ENCODE results near the gene JAZF1. TPM values are rescaled to one million over a fixed set of nuclear protein-coding genes. Genes with fewer than 3 reads are reported as not detected.

The JAZF1 gene
- total and polyA plus RNA-seq, 7 donors: 2.3 to 10.6 (median 5.3) TPM

- peak; percentile 52 to 87 (median 60) for ATAC-seq
- Histone ChIP-seq H3K27ac (no peak overlapping the region), H3K9me3 (no peaks in the 10 kb centered on the region), H3K27me3 (ENCODE audit: insufficient read depth in 3 of 3, low read length in 2 of 3) (no peaks in the 10 kb centered on the region), H3K4me1 (no peaks in the 10 kb centered on the region), H3K36me3 (ENCODE audit: insufficient read depth in 1 of 2, low read depth in 1 of 2) (no peaks in the 10 kb centered on the region), H3K4me3 (peak overlapping the region; percentile 17)
- intact Hi-C loops (cut with DNase I): loop anchor here (2.0 to 10.0 kb wide), 5 partner anchors 101 to 724 kb away; no protein-coding TSS in a partner anchor
- peak; percentile 60 for TF ChIP-seq CTCF (IDR thresholded peaks at IDR 0.05)
- no peak for DNase-seq
- 42 to 56% (median 47%) methylated on average over 7 of the region's 7 CpGs for WGBS, 3 donors
Measured at GRCh38 chr7:27921081-27921836, 259.3 kb downstream of the JAZF1 start.

GRCh38 chr7:27920281-27920946, 260.2 kb downstream of the JAZF1 start:
- H3K9me3 ChIP-seq: no peaks in the 10 kb centered on the region
- DNase-seq (no peak), ATAC-seq (no peak)
- 67 to 73% (median 70%) methylated on average over 8 of the region's 8 CpGs for WGBS, 3 donors
- TF ChIP-seq CTCF (IDR thresholded peaks at IDR 0.05): no peak
- H3K36me3 ChIP-seq (ENCODE audit: insufficient read depth in 1 of 2, low read depth in 1 of 2): no peaks in the 10 kb centered on the region
- no peak overlapping the region for H3K27ac ChIP-seq
- intact Hi-C loops (cut with DNase I): loop anchor here (2.0 to 10.0 kb wide), 5 partner anchors 102 to 724 kb away; no protein-coding TSS in a partner anchor
- H3K4me3 ChIP-seq: no peak overlapping the region
- H3K4me1 ChIP-seq: no peaks in the 10 kb centered on the region
- no peaks in the 10 kb centered on the region for H3K27me3 ChIP-seq (ENCODE audit: insufficient read depth in 3 of 3, low read length in 2 of 3)

GRCh38 chr7:27918503-27918902, 262.1 kb downstream of the JAZF1 start:
- Histone ChIP-seq H3K4me3 (no peak overlapping the region), H3K27ac (no peak overlapping the region), H3K9me3 (no peaks in the 10 kb centered on the region), H3K27me3 (ENCODE audit: insufficient read depth in 3 of 3, low read length in 2 of 3) (no peaks in the 10 kb centered on the region), H3K36me3 (ENCODE audit: insufficient read depth in 1 of 2, low read depth in 1 of 2) (no peaks in the 10 kb centered on the region), H3K4me1 (no peaks in the 10 kb centered on the region)
- TF ChIP-seq CTCF (IDR thresholded peaks at IDR 0.05): no peak
- 97 to 100% (median 97%) methylated on average over 1 of the region's 1 CpG for WGBS, 3 donors
- intact Hi-C loops (cut with DNase I): no loop called here
- ATAC-seq: no peak
- DNase-seq: no peak

- intact Hi-C loops (cut with DNase I): no loop called here
- peak in 1 of 4 donors; percentile 24 for ATAC-seq
- 83 to 90% (median 85%) methylated on average over 5 of the region's 5 CpGs for WGBS, 3 donors
Measured at GRCh38 chr7:27917774-27918314, 262.8 kb downstream of the JAZF1 start.

More at GRCh38 chr7:27917774-27918314, 262.8 kb downstream of the JAZF1 start:
- H3K27ac ChIP-seq: no peak overlapping the region
- H3K27me3 ChIP-seq (ENCODE audit: insufficient read depth in 3 of 3, low read length in 2 of 3): no peaks in the 10 kb centered on the region
- DNase-seq: no peak
- no peaks in the 10 kb centered on the region for H3K36me3 ChIP-seq (ENCODE audit: insufficient read depth in 1 of 2, low read depth in 1 of 2)
- no peak for TF ChIP-seq CTCF (IDR thresholded peaks at IDR 0.05)
- no peaks in the 10 kb centered on the region for H3K9me3 ChIP-seq
- no peak overlapping the region for H3K4me3 ChIP-seq
- H3K4me1 ChIP-seq: no peaks in the 10 kb centered on the region

Measured in psoas muscle (tissue), 8 donors.